Ovary (tissue), 9 donors: Measurements from ENCODE around the gene DGKE. TPM values are rescaled to one million over a fixed set of nuclear protein-coding genes. Genes with fewer than 3 reads are reported as not detected.

ENCODE experiments used
- DNase-seq, 5 donors: peaks; one replicate each; pipeline ENCODE4 v3.0.0-alpha.2; 2019 to 2020
- H3K27ac ChIP-seq, 2 donors: fragments of 200-600 bp; one replicate each; pipeline versions ENCODE4 v1.5.1 to v1.8.0; 2019 to 2022
- H3K27me3 ChIP-seq: fragments of 200-600 bp; one replicate; pipeline ENCODE4 v1.8.0; 2022
- H3K36me3 ChIP-seq: fragments of 200-600 bp; sonication (generic); one replicate; pipeline ENCODE4 v1.5.1; 2019
- H3K4me1 ChIP-seq: one replicate; pipeline ENCODE4 v1.8.1; 2013; ENCODE audit warnings: mild to moderate bottlenecking, moderate library complexity; ENCODE audit not compliant: insufficient read depth
- H3K4me3 ChIP-seq: fragments of 200-600 bp; sonication (generic); one replicate; pipeline ENCODE4 v1.5.1; 2017
- H3K9me3 ChIP-seq, 2 donors: fragments of 200-600 bp in 1 of 2; sonication (generic) in 1 of 2; one replicate each; pipeline versions ENCODE4 v1.5.1 to v1.8.1; 2013 to 2019; ENCODE audit warnings: mild to moderate bottlenecking in 1 of 2, moderate library complexity in 1 of 2
- CTCF ChIP-seq, 3 donors: fragments of 450-650 bp in 2 of 3; fragments of 200-600 bp in 1 of 3; IDR thresholded peaks; one replicate each; pipeline versions ENCODE4 v1.5.1 to v1.8.0; 2016 to 2022; ENCODE audit warnings: antibody characterized with exemption in 3 of 3, mild to moderate bottlenecking in 1 of 3
- EP300 ChIP-seq: sonication (generic); formaldehyde crosslinking; IDR thresholded peaks from one replicate; pipeline ENCODE4 v1.6.1; 2017; ENCODE audit warnings: antibody characterized with exemption
- POLR2A ChIP-seq: fragments of 450-650 bp; IDR thresholded peaks from one replicate; pipeline ENCODE4 v1.6.1; 2017; ENCODE audit warnings: antibody characterized with exemption, mild to moderate bottlenecking, moderate library complexity
- WGBS, 3 donors: extraction: QIAGEN DNeasy Blood & Tissue Kit in 1 of 3; methylation state at CpG; one replicate each; pipeline versions ENCODE4 v1.1.5 to v1.1.7; 2013 to 2017; 5-methylcytosine and 5-hydroxymethylcytosine counted together
- intact Hi-C, 4 donors: fragments of 100-400 bp; cut with DNase I; formaldehyde crosslinking; loops; one replicate each; pipeline versions ENCODE4 v1.11.0 to v1.15.1; 2022 to 2023
- polyA plus RNA-seq, 2 donors: library from polyadenylated mRNA; stranded (reverse); fragments of 200-250 nt in 1 of 2; fragments of 350-450 nt in 1 of 2; fragmentation: Illumina TruSeq in 1 of 2; extraction: RNeasy Lipid Tissue Mini Kit (QIAGEN cat#74804) in 1 of 2; gene quantifications; one replicate each; pipeline ENCODE4 v1.2.3, GENCODE V29; 2013 to 2014
- total RNA-seq, 7 donors: library from RNA; depleted of rRNA in 2 of 7; stranded (reverse); fragments of >200 nt in 2 of 7; fragmentation: NEBNext Ultra II Directional in 3 of 7; extraction: Animal tissue kit (Norgen Biotek cat#: 25700) in 3 of 7; gene quantifications; one replicate each; pipeline versions ENCODE4 v1.1.0 to v1.2.4, GENCODE V29; 2016 to 2023
- donor health status: DM: no; HTN: no; CAD: no; lungs with moderate emphysema.
- donor health status: DM: no; HTN: no; CAD: no.
- donor health status: Bipolar disorder and iron deficiency.
- donor health status: DM: yes; HTN: yes; CAD: no.
- donor health status: DM: no; HTN: no; CAD: no.
- donor health status: DM: yes; HTN: yes; CAD: no.

DGKE gene
- total and polyA plus RNA-seq, 9 donors: 3.0 to 16.4 (median 11.8) TPM

DNA sequence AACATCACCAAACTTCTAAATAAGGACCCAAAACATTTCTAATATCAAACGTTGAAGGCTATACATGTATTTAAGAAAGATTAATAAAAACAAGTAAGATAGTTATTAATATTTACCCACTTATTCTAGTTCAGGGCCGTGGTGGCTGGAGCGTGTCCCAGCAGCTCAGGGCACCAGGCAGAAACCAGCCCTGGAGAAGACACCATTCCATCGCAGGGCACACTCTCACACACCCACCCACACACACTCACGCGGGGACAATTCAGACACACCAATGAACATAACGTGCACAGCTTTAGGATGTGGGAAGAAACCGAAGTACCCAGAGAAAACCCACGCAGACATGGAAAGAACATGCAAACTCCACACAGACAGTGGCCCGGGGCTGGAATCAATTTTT, 13.7 kb upstream of the DGKE start:
- intact Hi-C loops: loop anchor here in 1 of 4 donors (5.0 kb wide), 1 partner anchor 117 kb away; no protein-coding TSS in a partner anchor
- H3K4me3 ChIP-seq: no peak overlapping the region
- 75 to 85% (median 79%) methylated on average over 10 of the region's 10 CpGs for WGBS, 3 donors
- H3K36me3 ChIP-seq: no peaks in the 10 kb centered on the region
- no peaks in the 10 kb centered on the region for H3K4me1 ChIP-seq
- no peak overlapping the region for H3K27ac ChIP-seq
- TF ChIP-seq POLR2A (no peak), EP300 (no peak), CTCF (IDR thresholded peaks at IDR 0.05) (no peak)
- no peaks in the 10 kb centered on the region for H3K9me3 ChIP-seq
- H3K27me3 ChIP-seq: no peaks in the 10 kb centered on the region
- no peak for DNase-seq

- H3K4me3 ChIP-seq: no peak overlapping the region
- no peaks in the 10 kb centered on the region for H3K36me3 ChIP-seq
- intact Hi-C loops: loop anchor here in 1 of 4 donors (5.0 kb wide), 1 partner anchor 115 kb away; no protein-coding TSS in a partner anchor
- 80 to 89% (median 81%) methylated on average over 3 of the region's 3 CpGs for WGBS, 3 donors
- no peaks in the 10 kb centered on the region for H3K4me1 ChIP-seq
- no peak for TF ChIP-seq EP300
- no peak for TF ChIP-seq CTCF (IDR thresholded peaks at IDR 0.05)
- DNase-seq: no peak
- H3K27ac ChIP-seq: no peak overlapping the region
- no peaks in the 10 kb centered on the region for H3K27me3 ChIP-seq
- H3K9me3 ChIP-seq: no peaks in the 10 kb centered on the region
Observed at GRCh38 chr17:56821847-56822534, 12.0 kb upstream of the DGKE start.

DNA sequence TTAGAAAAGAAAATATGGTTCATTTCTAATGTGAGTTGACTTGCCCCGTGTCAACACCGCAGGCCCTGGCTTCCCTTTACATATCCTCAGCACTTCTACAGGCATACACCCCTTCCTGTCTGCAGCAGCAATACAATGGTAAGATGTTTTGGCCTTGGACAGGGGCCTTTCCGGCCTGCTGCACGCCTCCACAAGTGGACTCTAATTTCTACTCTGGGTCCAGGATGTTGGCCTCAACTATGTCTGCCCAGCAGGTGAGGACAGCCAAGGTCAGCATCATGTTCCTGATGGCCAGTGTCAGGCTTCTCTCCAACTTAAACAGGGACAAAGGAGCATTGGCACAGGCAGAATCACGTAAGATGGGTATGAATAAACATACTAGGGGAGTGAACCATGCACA, 11.2 kb upstream of the DGKE start:
- Histone ChIP-seq H3K4me1 (no peaks in the 10 kb centered on the region), H3K9me3 (no peaks in the 10 kb centered on the region), H3K27ac (no peak overlapping the region), H3K27me3 (no peaks in the 10 kb centered on the region), H3K36me3 (no peaks in the 10 kb centered on the region), H3K4me3 (no peak overlapping the region)
- TF ChIP-seq POLR2A: no peak
- 54 to 58% (median 55%) methylated on average over 5 of the region's 5 CpGs for WGBS, 3 donors
- intact Hi-C loops: loop anchor here in 1 of 4 donors (5.0 kb wide), 1 partner anchor 115 kb away; no protein-coding TSS in a partner anchor
- DNase-seq: no peak

- H3K36me3 ChIP-seq: no peaks in the 10 kb centered on the region
- no peak overlapping the region for H3K27ac ChIP-seq
- H3K4me1 ChIP-seq: no peaks in the 10 kb centered on the region
- no peaks in the 10 kb centered on the region for H3K27me3 ChIP-seq
- DNase-seq: no peak
- H3K4me3 ChIP-seq: no peak overlapping the region
- TF ChIP-seq EP300 (no peak), CTCF (IDR thresholded peaks at IDR 0.05) (no peak), POLR2A (no peak)
- 87 to 93% (median 90%) methylated on average over 2 of the region's 2 CpGs for WGBS, 3 donors
- intact Hi-C loops: loop anchor here in 1 of 4 donors (5.0 kb wide), 1 partner anchor 113 kb away; no protein-coding TSS in a partner anchor
- H3K9me3 ChIP-seq: no peaks in the 10 kb centered on the region
Observed at GRCh38 chr17:56823848-56824247, 10.1 kb upstream of the DGKE start.

- no peak for DNase-seq
- Histone ChIP-seq H3K36me3 (no peaks in the 10 kb centered on the region), H3K27me3 (no peaks in the 10 kb centered on the region), H3K27ac (no peak overlapping the region), H3K9me3 (no peaks in the 10 kb centered on the region), H3K4me3 (no peak overlapping the region), H3K4me1 (no peaks in the 10 kb centered on the region)
- TF ChIP-seq CTCF (IDR thresholded peaks at IDR 0.05) (no peak), POLR2A (no peak), EP300 (no peak)
- intact Hi-C loops: loop anchor here in 1 of 4 donors (5.0 kb wide), 1 partner anchor 113 kb away; no protein-coding TSS in a partner anchor
- WGBS, 3 donors: 91 to 97% (median 95%) methylated on average over 1 of the region's 1 CpG
Observed at GRCh38 chr17:56824503-56824902, 9.4 kb upstream of the DGKE start.
